HCT116 (cell line): Measurements from ENCODE around the gene IMMP2L. TPM values are rescaled to one million over a fixed set of nuclear protein-coding genes. Genes with fewer than 3 reads are reported as not detected.

Source experiments
- ATAC-seq: fragments of 200-7000 bp; cut with Tn5 transposase; 2 replicates; pipeline ENCODE4 v1.9.1; 2020; ENCODE audit warnings: mild to moderate bottlenecking, moderate library complexity
- BruUV-seq: library from RNA; stranded (reverse); fragments of 400-500 nt; replicated peaks from 2 replicates; lab custom pipeline; 2021; lab: Mats Ljungman, UMichigan
- CTCF ChIA-PET: fragments of 300-600 bp; sonication (Branson Sonifier 250); formaldehyde crosslinking; loops from one replicate; lab custom pipeline; 2021; ENCODE audit warnings: antibody characterized with exemption; lab: Charles Lee
- POLR2A ChIA-PET: fragments of 300-600, 350-600 bp; sonication (Branson Sonifier 250); formaldehyde crosslinking; loops from one replicate; lab custom pipeline; 2021; ENCODE audit warnings: antibody characterized with exemption; lab: Charles Lee
- RAD21 ChIA-PET, 2 experiments: fragments of 300-600 bp; sonication (Branson Sonifier 250); formaldehyde crosslinking; loops; one replicate each; lab custom pipeline; 2023; ENCODE audit warnings: low total read pairs in 2 of 2; ENCODE audit not compliant: uncharacterized antibody in 2 of 2, unreplicated experiment in 2 of 2, low non-redundant PET in 1 of 2; lab: Charles Lee
- DNase-seq: peaks from one replicate; pipeline ENCODE4 v3.0.0-alpha.2; 2010; ENCODE audit warnings: low read depth, low spot score
- H2AFZ ChIP-seq: fragments of 200-600 bp; shearing (Covaris generic), sonication (generic); 2 replicates; pipeline ENCODE4 v1.6.1; 2017; ENCODE audit warnings: low read depth, mixed run types, mixed read lengths, antibody characterized with exemption, low read length; ENCODE audit not compliant: poor library complexity, severe bottlenecking
- H3K27ac ChIP-seq: 2 replicates; pipeline ENCODE4 v1.5.1; 2012; ENCODE audit warnings: low read depth, low read length
- H3K27me3 ChIP-seq: fragments of 200-600 bp; sonication (generic); 2 replicates; pipeline ENCODE4 v1.6.1; 2016; ENCODE audit warnings: mixed run types, low read length, mixed read lengths; ENCODE audit not compliant: insufficient read depth
- H3K36me3 ChIP-seq, 2 experiments: fragments of 200-500 bp in 1 of 2; fragments of 200-600 bp in 1 of 2; sonication (Bioruptor generic) in 1 of 2; sonication (generic) in 1 of 2; 2 replicates each; pipeline versions ENCODE4 v1.5.1 to v1.6.1; 2014 to 2016; ENCODE audit warnings: low read length in 2 of 2, inconsistent platforms in 1 of 2, mixed read lengths in 1 of 2, mixed run types in 1 of 2; ENCODE audit not compliant: insufficient read depth in 2 of 2, control insufficient read depth in 1 of 2
- H3K4me1 ChIP-seq, 2 experiments: fragments of 200-600 bp in 1 of 2; sonication (generic) in 1 of 2; 2 replicates each; pipeline versions ENCODE4 v1.5.1 to v1.6.1; 2012 to 2017; ENCODE audit warnings: low read length in 2 of 2, inconsistent platforms in 1 of 2, mild to moderate bottlenecking in 1 of 2, mixed read lengths in 1 of 2, mixed run types in 1 of 2, moderate library complexity in 1 of 2; ENCODE audit not compliant: insufficient read depth in 2 of 2, control insufficient read depth in 1 of 2
- H3K4me2 ChIP-seq: fragments of 200-600 bp; sonication (generic); 2 replicates; pipeline ENCODE4 v1.6.1; 2017; ENCODE audit warnings: mixed run types, low read length, mixed read lengths
- H3K4me3 ChIP-seq, 2 experiments: fragments of 200-600 bp in 1 of 2; sonication (generic) in 1 of 2; replicated peaks in 1 of 2; 2 replicates each; pipeline ENCODE4 v1.5.1; 2011 to 2016; ENCODE audit warnings: low read length in 2 of 2, control low read depth in 1 of 2, low read depth in 1 of 2, mild to moderate bottlenecking in 1 of 2, mixed read lengths in 1 of 2, mixed run types in 1 of 2
- H3K79me2 ChIP-seq: fragments of 200-600 bp; sonication (generic); 2 replicates; pipeline ENCODE4 v1.6.1; 2017; ENCODE audit warnings: mild to moderate bottlenecking, mixed run types, low read length, moderate library complexity, mixed read lengths; ENCODE audit not compliant: insufficient read depth
- H3K9ac ChIP-seq: fragments of 200-600 bp; sonication (generic); 2 replicates; pipeline ENCODE4 v1.6.1; 2016; ENCODE audit warnings: low read length, mixed read lengths
- H3K9me2 ChIP-seq: fragments of 200-600 bp; sonication (generic), shearing (Covaris generic); 2 replicates; pipeline ENCODE4 v1.6.1; 2017; ENCODE audit warnings: mixed run types, mild to moderate bottlenecking, moderate library complexity; ENCODE audit not compliant: insufficient read depth
- H3K9me3 ChIP-seq, 2 experiments: fragments of 200-500 bp in 1 of 2; fragments of 200-600 bp in 1 of 2; sonication (Bioruptor generic) in 1 of 2; sonication (generic) in 1 of 2; 2 replicates each; pipeline ENCODE4 v1.6.1; 2014 to 2017; ENCODE audit warnings: low read length in 2 of 2, mixed read lengths in 2 of 2, inconsistent platforms in 1 of 2, low read depth in 1 of 2, mild to moderate bottlenecking in 1 of 2, mixed run types in 1 of 2, moderate library complexity in 1 of 2; ENCODE audit not compliant: control insufficient read depth in 1 of 2, insufficient read depth in 1 of 2
- H4K20me1 ChIP-seq: fragments of 200-600 bp; sonication (generic), shearing (Covaris generic); 2 replicates; pipeline ENCODE4 v1.6.1; 2017; ENCODE audit warnings: mixed run types, mild to moderate bottlenecking, moderate library complexity; ENCODE audit not compliant: insufficient read depth
- JUND ChIP-seq: IDR thresholded peaks from 2 replicates; pipeline ENCODE4 v1.6.1; 2012
- POLR2AphosphoS5 ChIP-seq: IDR thresholded peaks from 2 replicates; pipeline ENCODE4 v1.6.1; 2011; ENCODE audit warnings: mild to moderate bottlenecking, low read depth, low read length, moderate library complexity
- SRF ChIP-seq: IDR thresholded peaks from 2 replicates; pipeline ENCODE4 v1.6.1; 2012; ENCODE audit warnings: low read depth
- intact Hi-C: fragments of 100-400 bp; cut with micrococcal nuclease; formaldehyde crosslinking; loops from 2 replicates; pipeline ENCODE4 v1.10.0; 2022
- total RNA-seq: library from RNA; stranded (reverse); gene quantifications from one replicate; pipeline ENCODE4 v1.2.1, GENCODE V29; 2021; ENCODE audit not compliant: unreplicated experiment
- TF ChIP-seq, protein P1 (sequence below), 3 experiments: fragments of 200-600 bp in 1 of 3; sonication (generic) in 1 of 3; IDR thresholded peaks in 2 of 3; conservative IDR thresholded peaks in 1 of 3; 2 replicates each; pipeline ENCODE4 v1.5.1; 2012 to 2017; ENCODE audit warnings: low read depth in 2 of 3, low read length in 2 of 3, antibody characterized with exemption in 1 of 3, borderline replicate concordance in 1 of 3, control low read depth in 1 of 3, mild to moderate bottlenecking in 1 of 3, mixed read lengths in 1 of 3, mixed run types in 1 of 3, moderate library complexity in 1 of 3; ENCODE audit not compliant: insufficient read depth in 1 of 3

The IMMP2L gene
- total RNA-seq, 1 experiment from 2014 or later, result 21.1 TPM

DNA sequence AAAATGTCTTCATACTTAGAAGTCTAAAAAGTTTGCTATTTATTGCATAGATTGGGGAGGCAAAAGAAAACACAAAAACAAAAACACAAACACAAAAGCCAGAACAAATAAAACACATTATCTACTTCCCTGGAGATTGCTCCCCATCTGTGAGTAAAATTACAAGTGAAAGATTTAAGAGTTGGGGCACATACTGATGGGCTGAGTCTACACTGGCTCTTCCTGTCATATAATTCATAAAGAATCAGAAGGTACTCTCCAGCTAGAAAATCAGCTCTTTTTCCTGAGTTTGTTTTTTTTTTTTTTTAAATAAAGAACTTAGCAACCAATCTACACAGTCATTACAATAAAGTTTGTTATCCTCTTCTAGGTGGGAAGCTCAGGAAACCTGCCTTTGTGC lies 663.8 kb downstream of the IMMP2L start:
- Histone ChIP-seq H2AFZ (no peak overlapping the region), H3K79me2 (no peaks in the 10 kb centered on the region), H3K27ac (no peak overlapping the region), H4K20me1 (no peaks in the 10 kb centered on the region), H3K9ac (no peak overlapping the region), H3K27me3 (no peaks in the 10 kb centered on the region), H3K36me3 (no peaks in the 10 kb centered on the region), H3K4me2 (no peak overlapping the region), H3K4me1 (no peaks in the 10 kb centered on the region), H3K9me2 (no peaks in the 10 kb centered on the region), H3K9me3 (no peaks in the 10 kb centered on the region), H3K4me3 (no peak overlapping the region)
- RAD21 ChIA-PET, result no interaction called here
- no peak for ATAC-seq
- CTCF ChIA-PET, result no interaction called here
- POLR2A ChIA-PET, result no interaction called here
- TF ChIP-seq JUND (no peak), POLR2AphosphoS5 (no peak), SRF (no peak)
- no TSS peak for BruUV-seq
- DNase-seq, result no peak
- intact Hi-C loops, result no loop called here

DNA sequence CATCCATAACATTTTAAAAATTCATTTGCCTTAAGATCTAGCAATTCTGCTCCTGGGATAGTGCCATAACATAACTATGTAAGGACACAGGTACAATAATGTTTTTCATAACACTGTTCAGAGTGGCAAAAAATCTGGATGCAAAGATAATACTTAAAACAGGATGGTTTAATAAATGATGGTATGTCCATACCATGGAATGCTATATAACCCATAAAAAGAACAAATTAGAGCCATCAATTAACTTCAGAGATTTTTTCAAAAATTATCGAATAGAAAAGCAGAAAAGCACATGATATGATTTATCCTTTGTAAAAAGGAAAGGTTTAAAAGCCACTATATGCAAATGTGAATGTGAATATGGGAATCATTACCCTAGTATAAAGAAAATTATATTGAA lies 664.8 kb downstream of the IMMP2L start:
- H3K27me3 ChIP-seq, result no peaks in the 10 kb centered on the region
- ChIA-PET RAD21 (no interaction called here), CTCF (no interaction called here), POLR2A (no interaction called here)
- H4K20me1 ChIP-seq, result no peaks in the 10 kb centered on the region
- H3K79me2 ChIP-seq, result no peaks in the 10 kb centered on the region
- no TSS peak for BruUV-seq
- H3K4me1 ChIP-seq, result no peaks in the 10 kb centered on the region
- H3K9me2 ChIP-seq, result no peaks in the 10 kb centered on the region
- no peaks in the 10 kb centered on the region for H3K36me3 ChIP-seq
- no peak for ATAC-seq
- no peak overlapping the region for H2AFZ ChIP-seq
- intact Hi-C loops, result no loop called here
- DNase-seq, result no peak
- H3K4me2 ChIP-seq, result no peak overlapping the region
- no peaks in the 10 kb centered on the region for H3K9me3 ChIP-seq
- H3K4me3 ChIP-seq, result no peak overlapping the region
- no peak overlapping the region for H3K27ac ChIP-seq
- TF ChIP-seq, protein P1, sequence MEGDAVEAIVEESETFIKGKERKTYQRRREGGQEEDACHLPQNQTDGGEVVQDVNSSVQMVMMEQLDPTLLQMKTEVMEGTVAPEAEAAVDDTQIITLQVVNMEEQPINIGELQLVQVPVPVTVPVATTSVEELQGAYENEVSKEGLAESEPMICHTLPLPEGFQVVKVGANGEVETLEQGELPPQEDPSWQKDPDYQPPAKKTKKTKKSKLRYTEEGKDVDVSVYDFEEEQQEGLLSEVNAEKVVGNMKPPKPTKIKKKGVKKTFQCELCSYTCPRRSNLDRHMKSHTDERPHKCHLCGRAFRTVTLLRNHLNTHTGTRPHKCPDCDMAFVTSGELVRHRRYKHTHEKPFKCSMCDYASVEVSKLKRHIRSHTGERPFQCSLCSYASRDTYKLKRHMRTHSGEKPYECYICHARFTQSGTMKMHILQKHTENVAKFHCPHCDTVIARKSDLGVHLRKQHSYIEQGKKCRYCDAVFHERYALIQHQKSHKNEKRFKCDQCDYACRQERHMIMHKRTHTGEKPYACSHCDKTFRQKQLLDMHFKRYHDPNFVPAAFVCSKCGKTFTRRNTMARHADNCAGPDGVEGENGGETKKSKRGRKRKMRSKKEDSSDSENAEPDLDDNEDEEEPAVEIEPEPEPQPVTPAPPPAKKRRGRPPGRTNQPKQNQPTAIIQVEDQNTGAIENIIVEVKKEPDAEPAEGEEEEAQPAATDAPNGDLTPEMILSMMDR (IDR thresholded peaks at IDR 0.05 in 2 of 3, conservative IDR thresholded peaks at IDR 0.05 in 1 of 3; ENCODE audit: borderline replicate concordance in 1 of 3, insufficient read depth in 1 of 3, low read depth in 2 of 3, low read length in 2 of 3), result no peak
- H3K9ac ChIP-seq, result no peak overlapping the region
